GM12891 (cell line): Measurements from ENCODE around the gene OSBPL1A.

ENCODE experiments used
- PAX5 ChIP-seq: IDR thresholded peaks from 2 replicates; pipeline ENCODE4 v1.6.1; 2011; ENCODE audit warnings: low read length, moderate library complexity, mild to moderate bottlenecking; ENCODE audit not compliant: insufficient read depth, severe bottlenecking
- POLR2A ChIP-seq: IDR thresholded peaks from 2 replicates; pipeline ENCODE4 v1.6.1; 2011; ENCODE audit warnings: low read depth, low read length, control low read depth
- POLR2AphosphoS5 ChIP-seq: IDR thresholded peaks from 2 replicates; pipeline ENCODE4 v1.6.1; 2011; ENCODE audit warnings: low read depth, low read length, control low read depth
- POU2F2 ChIP-seq: IDR thresholded peaks from 2 replicates; pipeline ENCODE4 v1.6.1; 2011; ENCODE audit warnings: low read depth, mild to moderate bottlenecking, control low read depth, low read length, moderate library complexity
- SPI1 ChIP-seq: IDR thresholded peaks from 2 replicates; pipeline ENCODE4 v1.6.1; 2011; ENCODE audit warnings: low read depth, low read length, control low read depth
- TAF1 ChIP-seq: IDR thresholded peaks from 2 replicates; pipeline ENCODE4 v1.6.1; 2011; ENCODE audit warnings: low read depth, low read length, control low read depth

DNA sequence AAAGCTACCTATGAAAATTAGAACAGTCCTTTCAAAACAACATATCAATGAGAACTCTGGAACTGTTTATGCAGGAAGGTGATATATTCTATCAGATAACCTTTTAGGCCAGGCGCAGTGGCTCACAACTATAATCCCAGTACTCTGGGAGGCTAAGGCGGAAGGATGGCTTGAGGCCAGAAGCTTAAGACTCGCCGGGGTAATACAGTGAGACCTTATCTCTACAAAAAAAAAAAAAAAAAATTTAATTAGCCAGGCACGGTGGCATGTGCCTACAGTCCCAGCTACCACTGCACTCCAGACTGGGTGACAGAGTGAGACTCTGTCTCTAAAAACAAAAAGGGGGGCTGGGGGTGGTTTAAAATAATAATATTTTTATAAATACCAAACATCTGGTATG is 77.9 kb downstream of the OSBPL1A start:
- TF ChIP-seq POLR2A (no peak), POLR2AphosphoS5 (no peak), PAX5 (no peak), POU2F2 (no peak), TAF1 (no peak), SPI1 (no peak)
